ENCODE data around the gene ABLIM1.

Gene ABLIM1

DNA sequence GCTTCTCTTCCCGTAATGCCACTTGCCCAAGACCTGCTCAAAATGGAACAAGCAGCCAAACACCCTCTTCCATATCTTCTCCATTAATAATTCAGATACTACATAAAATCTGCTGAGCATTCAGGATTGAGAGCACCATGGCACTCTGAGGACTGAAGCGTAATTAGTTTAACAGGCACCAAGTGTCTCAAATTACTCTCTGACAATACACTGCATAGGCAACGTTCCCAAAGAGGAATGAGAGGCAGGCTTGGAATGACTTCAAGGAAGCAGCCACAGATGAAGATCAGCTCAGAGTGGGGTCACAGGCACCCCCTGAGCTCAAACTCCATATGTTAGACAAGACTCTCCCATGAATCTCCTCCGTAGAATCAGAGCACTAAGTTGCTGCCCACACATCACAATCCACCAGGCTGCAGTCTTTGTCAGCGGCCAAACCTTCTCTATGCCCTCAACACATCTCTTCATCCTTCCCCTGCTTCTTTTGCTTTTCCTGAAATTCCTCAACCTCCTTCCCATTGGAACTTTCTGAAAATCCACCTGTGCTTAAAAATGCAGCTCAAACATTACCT lies 4.7 kb upstream of the ABLIM1 start:
- H3K27ac ChIP-seq (ENCODE audit: low read depth, low read length), result no peak overlapping the region
- no peaks in the 10 kb centered on the region for H3K27me3 ChIP-seq (ENCODE audit: control insufficient read depth, insufficient read depth, low read length)
- peaks cover 19% of the 10 kb centered on the region for H3K4me1 ChIP-seq (ENCODE audit: control insufficient read depth, insufficient read depth, low read length)
- no peak overlapping the region for H3K9ac ChIP-seq (ENCODE audit: low read length)
- H3K9me3 ChIP-seq (ENCODE audit: control insufficient read depth, insufficient read depth, low read depth, low read length), result peaks cover 5% of the 10 kb centered on the region; the same call in 1 of the 2 replicates
- H3K36me3 ChIP-seq (ENCODE audit: control insufficient read depth, insufficient read depth, low read length), result no peaks in the 10 kb centered on the region
- H3K4me3 ChIP-seq (ENCODE audit: low read depth, low read length), result no peak overlapping the region

DNA sequence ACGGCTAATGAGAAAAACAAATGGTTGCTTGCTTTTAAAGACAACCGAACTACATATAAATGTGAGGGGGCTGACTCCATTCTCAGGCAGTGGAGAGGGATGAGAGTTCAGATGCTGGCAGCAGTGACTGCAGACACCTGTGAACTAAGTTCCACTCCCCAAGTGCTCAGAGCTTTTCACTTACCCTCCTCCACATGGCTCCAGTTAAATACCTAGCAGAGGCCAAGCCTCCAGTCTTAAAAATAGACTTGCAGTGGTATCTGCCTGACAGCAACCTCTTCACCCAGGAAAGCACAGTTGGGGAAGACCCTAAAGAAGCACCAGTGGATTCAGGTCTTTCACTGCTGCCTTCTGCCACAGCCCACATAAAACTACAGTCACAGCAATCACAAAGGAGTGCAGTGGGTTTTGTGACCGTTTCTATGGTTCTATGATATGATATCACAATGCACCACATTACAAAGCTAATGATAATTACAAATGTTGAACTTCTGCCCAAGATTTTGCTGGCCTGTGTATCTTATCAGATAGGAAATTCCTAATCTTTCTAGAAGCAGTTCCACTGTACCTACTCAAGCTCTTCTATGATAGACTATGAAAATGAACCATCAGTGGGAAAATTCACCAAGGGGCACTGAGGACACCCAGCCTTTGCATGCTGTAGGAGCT lies 3.3 kb upstream of the ABLIM1 start:
- H3K9ac ChIP-seq (ENCODE audit: low read length), result no peak overlapping the region
- H3K27ac ChIP-seq (ENCODE audit: low read depth, low read length), result no peak overlapping the region
- H3K4me1 ChIP-seq (ENCODE audit: control insufficient read depth, insufficient read depth, low read length), result peaks cover 19% of the 10 kb centered on the region
- H3K36me3 ChIP-seq (ENCODE audit: control insufficient read depth, insufficient read depth, low read length), result no peaks in the 10 kb centered on the region
- no peaks in the 10 kb centered on the region for H3K27me3 ChIP-seq (ENCODE audit: control insufficient read depth, insufficient read depth, low read length)
- H3K4me3 ChIP-seq (ENCODE audit: low read depth, low read length), result no peak overlapping the region
- H3K9me3 ChIP-seq (ENCODE audit: control insufficient read depth, insufficient read depth, low read depth, low read length), result no peaks in the 10 kb centered on the region

DNA sequence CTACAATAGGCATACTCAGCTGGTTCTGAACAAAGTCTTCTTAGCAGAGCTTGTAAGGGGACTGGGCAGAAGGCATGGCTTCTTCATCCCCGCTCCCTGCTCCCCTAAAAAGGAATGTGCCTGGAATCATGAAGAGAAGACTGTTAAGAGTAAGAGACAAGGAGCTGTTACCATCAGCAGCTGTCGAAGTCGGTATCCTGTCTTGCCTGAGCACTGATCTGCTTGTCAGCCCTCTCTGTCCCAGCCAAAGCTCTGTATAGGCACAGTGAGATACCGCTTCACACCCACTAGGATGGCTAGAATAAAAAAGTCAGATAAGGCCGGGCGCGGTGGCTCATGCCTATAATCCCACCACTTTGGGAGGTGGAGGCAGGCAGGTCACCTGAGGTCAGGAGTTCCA lies 2.4 kb downstream of the ABLIM1 start:
- H3K9me3 ChIP-seq (ENCODE audit: control insufficient read depth, insufficient read depth, low read depth, low read length), result no peaks in the 10 kb centered on the region
- no peaks in the 10 kb centered on the region for H3K36me3 ChIP-seq (ENCODE audit: control insufficient read depth, insufficient read depth, low read length)
- H3K27me3 ChIP-seq (ENCODE audit: control insufficient read depth, insufficient read depth, low read length), result no peaks in the 10 kb centered on the region
- H3K4me1 ChIP-seq (ENCODE audit: control insufficient read depth, insufficient read depth, low read length), result peaks cover 5% of the 10 kb centered on the region; the same call in 1 of the 2 replicates
- H3K4me3 ChIP-seq (ENCODE audit: low read depth, low read length), result no peak overlapping the region
- H3K27ac ChIP-seq (ENCODE audit: low read depth, low read length), result no peak overlapping the region
- no peak overlapping the region for H3K9ac ChIP-seq (ENCODE audit: low read length)

DNA sequence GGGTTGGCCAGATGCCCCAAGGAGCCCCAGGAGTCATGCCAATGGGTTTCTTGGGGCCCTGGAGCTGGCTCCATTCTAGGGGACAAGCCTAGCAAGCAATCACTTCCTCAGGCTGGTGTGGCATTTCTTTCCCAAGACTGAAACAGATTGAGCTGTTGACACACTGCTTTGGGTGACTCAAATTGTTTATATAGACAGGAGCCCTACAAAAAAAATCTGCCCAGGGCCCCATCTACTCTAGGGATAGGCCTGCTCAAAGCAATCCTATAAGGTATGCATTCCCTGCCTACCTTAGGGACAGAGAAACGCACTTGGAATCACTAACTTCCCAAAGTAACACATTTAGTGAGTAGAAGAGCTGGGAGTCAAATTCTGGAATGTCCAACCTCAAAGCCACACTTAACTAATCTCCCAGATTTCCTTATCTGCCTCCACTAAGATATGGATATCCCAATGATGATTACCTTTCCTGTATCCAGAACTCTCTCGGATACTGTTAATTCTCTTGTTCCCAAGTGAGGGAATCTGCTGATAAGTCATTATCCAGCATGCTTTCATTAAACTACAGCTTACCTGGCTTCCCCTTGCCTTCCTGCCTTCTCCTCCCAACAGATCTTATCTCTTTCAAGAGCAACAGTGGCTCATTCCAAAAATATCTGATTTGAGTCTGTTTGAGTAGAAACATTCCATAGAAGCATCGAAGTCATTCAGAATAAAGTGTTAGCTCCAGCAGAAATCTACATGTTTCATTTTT lies 3.1 kb downstream of the ABLIM1 start:
- H3K9me3 ChIP-seq (ENCODE audit: control insufficient read depth, insufficient read depth, low read depth, low read length), result no peaks in the 10 kb centered on the region
- peak overlapping the region; percentile 47 for H3K9ac ChIP-seq (ENCODE audit: low read length)
- no peaks in the 10 kb centered on the region for H3K36me3 ChIP-seq (ENCODE audit: control insufficient read depth, insufficient read depth, low read length)
- H3K4me1 ChIP-seq (ENCODE audit: control insufficient read depth, insufficient read depth, low read length), result peaks cover 5% of the 10 kb centered on the region; the same call in 1 of the 2 replicates
- no peak overlapping the region for H3K27ac ChIP-seq (ENCODE audit: low read depth, low read length)
- H3K27me3 ChIP-seq (ENCODE audit: control insufficient read depth, insufficient read depth, low read length), result no peaks in the 10 kb centered on the region
- H3K4me3 ChIP-seq (ENCODE audit: low read depth, low read length), result no peak overlapping the region

DNA sequence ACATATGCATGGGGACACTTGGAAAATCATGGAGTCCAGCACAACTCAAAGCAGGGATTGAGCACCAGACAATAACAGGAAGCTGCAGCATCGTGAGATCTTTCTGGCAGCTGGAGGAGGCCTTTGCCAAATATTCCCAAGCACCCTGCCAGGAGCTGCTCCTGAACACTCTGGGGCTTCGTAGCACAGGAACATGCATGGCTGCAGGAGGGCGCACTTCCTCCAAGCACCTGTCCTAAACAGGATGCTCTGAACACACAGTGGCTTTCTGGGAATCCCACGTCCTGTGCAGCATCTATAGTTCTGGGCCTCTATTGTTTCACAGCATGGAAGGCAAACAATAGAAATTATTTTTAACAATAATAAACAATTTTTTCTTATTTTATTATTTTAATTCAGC lies 4.1 kb downstream of the ABLIM1 start:
- Histone ChIP-seq H3K9me3 (ENCODE audit: control insufficient read depth, insufficient read depth, low read depth, low read length) (no peaks in the 10 kb centered on the region), H3K36me3 (ENCODE audit: control insufficient read depth, insufficient read depth, low read length) (no peaks in the 10 kb centered on the region), H3K27me3 (ENCODE audit: control insufficient read depth, insufficient read depth, low read length) (no peaks in the 10 kb centered on the region)

DNA sequence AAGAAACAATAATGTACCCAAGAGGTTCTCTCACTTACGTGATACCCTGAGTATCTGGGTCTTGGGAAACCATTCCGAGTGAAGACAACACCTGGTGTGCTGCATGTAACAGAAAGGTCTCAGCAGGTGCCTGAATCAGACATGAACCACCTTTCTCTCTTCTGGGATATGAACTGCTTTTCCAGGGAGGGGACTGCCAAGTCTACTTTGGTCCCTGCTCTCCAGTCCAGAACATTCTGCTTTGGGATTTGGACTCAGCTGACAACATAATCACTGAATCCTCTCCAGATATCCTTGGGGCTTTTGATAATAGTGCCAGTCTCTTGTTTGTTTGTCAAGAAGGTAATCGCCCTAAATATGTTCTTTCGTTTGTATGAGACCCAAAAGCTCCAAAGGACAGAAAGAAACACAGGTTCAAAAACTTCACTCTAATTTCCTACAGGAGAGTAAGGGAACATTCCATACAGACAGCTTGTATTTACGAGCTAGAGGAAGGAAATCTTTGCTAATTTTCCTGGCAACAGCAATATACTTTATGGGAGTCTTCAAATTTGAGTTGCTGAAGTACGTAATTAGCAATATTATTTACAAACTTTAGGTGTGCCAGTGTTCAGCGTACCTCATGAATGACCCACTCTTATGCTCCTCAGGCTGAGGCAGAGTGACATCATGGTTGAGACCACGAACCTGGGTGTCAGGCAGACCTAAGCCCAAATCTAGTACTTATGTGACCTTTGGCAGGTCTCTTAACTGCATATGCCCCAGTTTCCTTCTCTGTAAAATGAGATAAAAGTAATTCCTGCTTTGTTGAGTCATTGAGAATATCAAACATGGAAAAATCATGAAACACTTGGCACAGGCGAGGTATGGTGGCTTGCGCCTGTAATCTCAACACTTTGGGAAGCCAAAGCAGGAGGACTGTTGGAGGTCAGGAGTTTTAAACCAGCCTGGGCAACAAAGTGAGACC lies 5.4 kb downstream of the ABLIM1 start:
- peaks cover 8% of the 10 kb centered on the region; the same call in 1 of the 2 replicates for H3K4me1 ChIP-seq (ENCODE audit: control insufficient read depth, insufficient read depth, low read length)
- H3K36me3 ChIP-seq (ENCODE audit: control insufficient read depth, insufficient read depth, low read length), result no peaks in the 10 kb centered on the region
- no peak overlapping the region for H3K9ac ChIP-seq (ENCODE audit: low read length)
- H3K27ac ChIP-seq (ENCODE audit: low read depth, low read length), result no peak overlapping the region
- no peaks in the 10 kb centered on the region for H3K27me3 ChIP-seq (ENCODE audit: control insufficient read depth, insufficient read depth, low read length)
- H3K4me3 ChIP-seq (ENCODE audit: low read depth, low read length), result no peak overlapping the region
- H3K9me3 ChIP-seq (ENCODE audit: control insufficient read depth, insufficient read depth, low read depth, low read length), result no peaks in the 10 kb centered on the region

More for the DNA sequence above, 4.1 kb downstream of the ABLIM1 start:
- Histone ChIP-seq H3K4me3 (ENCODE audit: low read depth, low read length) (no peak overlapping the region), H3K9ac (ENCODE audit: low read length) (no peak overlapping the region), H3K4me1 (ENCODE audit: control insufficient read depth, insufficient read depth, low read length) (peaks cover 5% of the 10 kb centered on the region; the same call in 1 of the 2 replicates), H3K27ac (ENCODE audit: low read depth, low read length) (no peak overlapping the region)

DNA sequence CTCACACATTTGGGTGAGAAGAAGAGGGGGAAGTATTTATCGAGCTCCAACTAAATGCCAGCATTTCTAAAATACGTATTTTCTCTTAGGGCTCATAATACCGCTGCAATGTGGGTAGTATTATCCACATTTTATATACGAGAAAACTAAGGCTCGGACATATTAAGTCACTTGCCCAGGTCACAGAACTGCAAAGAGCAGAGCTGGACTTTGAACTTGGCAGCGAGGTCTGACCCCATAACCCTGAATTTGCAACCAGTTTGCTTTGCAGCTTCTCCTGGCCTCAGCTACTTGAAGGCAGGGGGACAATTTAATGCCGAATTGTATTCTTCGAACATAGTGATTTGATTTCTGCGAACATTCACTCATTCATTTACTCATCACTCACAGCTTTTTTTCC lies 7.2 kb downstream of the ABLIM1 start:
- Histone ChIP-seq H3K27me3 (ENCODE audit: control insufficient read depth, insufficient read depth, low read length) (no peaks in the 10 kb centered on the region), H3K9ac (ENCODE audit: low read length) (no peak overlapping the region), H3K4me3 (ENCODE audit: low read depth, low read length) (no peak overlapping the region), H3K27ac (ENCODE audit: low read depth, low read length) (no peak overlapping the region), H3K9me3 (ENCODE audit: control insufficient read depth, insufficient read depth, low read depth, low read length) (no peaks in the 10 kb centered on the region), H3K36me3 (ENCODE audit: control insufficient read depth, insufficient read depth, low read length) (no peaks in the 10 kb centered on the region), H3K4me1 (ENCODE audit: control insufficient read depth, insufficient read depth, low read length) (peaks cover 8% of the 10 kb centered on the region; the same call in 1 of the 2 replicates)

DNA sequence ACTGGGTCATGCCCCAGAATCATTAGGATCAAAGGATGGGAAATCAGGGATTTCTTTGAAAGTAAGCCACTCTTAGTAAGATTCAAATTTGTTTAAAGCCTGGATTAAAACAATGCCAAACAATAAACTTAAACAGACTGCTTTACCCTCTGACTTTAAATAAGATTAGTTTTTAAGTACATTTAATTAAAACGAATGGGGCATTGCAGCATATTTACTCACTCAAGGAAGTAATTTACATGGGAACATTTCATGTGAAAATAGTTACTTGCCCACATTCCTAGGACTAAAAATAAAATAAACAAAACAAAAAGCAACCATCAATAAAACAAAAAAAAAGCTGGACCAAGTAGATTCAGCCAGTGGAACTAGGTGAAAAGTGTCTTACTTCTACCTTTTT lies 7.8 kb downstream of the ABLIM1 start:
- Histone ChIP-seq H3K36me3 (ENCODE audit: control insufficient read depth, insufficient read depth, low read length) (no peaks in the 10 kb centered on the region), H3K9me3 (ENCODE audit: control insufficient read depth, insufficient read depth, low read depth, low read length) (no peaks in the 10 kb centered on the region), H3K4me1 (ENCODE audit: control insufficient read depth, insufficient read depth, low read length) (peaks cover 6% of the 10 kb centered on the region; the same call in 1 of the 2 replicates), H3K27me3 (ENCODE audit: control insufficient read depth, insufficient read depth, low read length) (no peaks in the 10 kb centered on the region), H3K27ac (ENCODE audit: low read depth, low read length) (no peak overlapping the region), H3K9ac (ENCODE audit: low read length) (no peak overlapping the region), H3K4me3 (ENCODE audit: low read depth, low read length) (no peak overlapping the region)

DNA sequence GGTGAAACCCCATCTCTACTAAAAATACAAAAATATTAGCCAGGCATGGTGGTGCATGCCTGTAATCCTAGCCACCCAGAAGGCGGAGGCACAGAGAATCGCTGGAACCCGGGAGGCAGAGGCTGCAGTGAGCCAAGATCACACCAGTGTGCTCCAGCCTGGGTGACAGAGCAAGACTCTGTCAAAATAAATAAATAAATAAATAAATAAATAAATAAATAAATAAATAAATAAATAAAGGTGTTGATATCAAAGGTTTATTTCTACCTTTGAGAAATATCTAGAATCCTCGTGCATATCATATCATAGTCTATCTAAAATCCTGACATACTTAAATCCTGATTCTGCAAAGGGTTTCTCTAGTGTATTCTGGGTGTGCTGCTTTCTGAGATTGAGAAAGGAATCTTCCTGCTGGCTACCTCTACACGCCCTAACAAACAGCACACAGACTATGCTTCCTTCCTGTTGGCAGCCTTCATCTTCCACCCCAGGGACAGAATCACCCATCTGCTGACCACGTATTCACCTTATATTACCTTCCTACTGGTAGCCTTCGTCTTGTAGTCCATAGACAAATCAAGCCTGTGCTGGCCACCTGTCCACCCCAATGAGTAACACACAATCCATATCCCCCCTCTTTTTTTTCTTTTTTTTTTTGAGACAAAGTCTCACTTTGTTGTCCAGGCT lies 8.7 kb downstream of the ABLIM1 start:
- Histone ChIP-seq H3K27me3 (ENCODE audit: control insufficient read depth, insufficient read depth, low read length) (no peaks in the 10 kb centered on the region), H3K27ac (ENCODE audit: low read depth, low read length) (no peak overlapping the region), H3K36me3 (ENCODE audit: control insufficient read depth, insufficient read depth, low read length) (no peaks in the 10 kb centered on the region), H3K9me3 (ENCODE audit: control insufficient read depth, insufficient read depth, low read depth, low read length) (no peaks in the 10 kb centered on the region), H3K9ac (ENCODE audit: low read length) (no peak overlapping the region), H3K4me1 (ENCODE audit: control insufficient read depth, insufficient read depth, low read length) (0 out of 2 replicates have a peak, but pooled peaks cover 3% of the 10 kb centered on the region), H3K4me3 (ENCODE audit: low read depth, low read length) (no peak overlapping the region)

DNA sequence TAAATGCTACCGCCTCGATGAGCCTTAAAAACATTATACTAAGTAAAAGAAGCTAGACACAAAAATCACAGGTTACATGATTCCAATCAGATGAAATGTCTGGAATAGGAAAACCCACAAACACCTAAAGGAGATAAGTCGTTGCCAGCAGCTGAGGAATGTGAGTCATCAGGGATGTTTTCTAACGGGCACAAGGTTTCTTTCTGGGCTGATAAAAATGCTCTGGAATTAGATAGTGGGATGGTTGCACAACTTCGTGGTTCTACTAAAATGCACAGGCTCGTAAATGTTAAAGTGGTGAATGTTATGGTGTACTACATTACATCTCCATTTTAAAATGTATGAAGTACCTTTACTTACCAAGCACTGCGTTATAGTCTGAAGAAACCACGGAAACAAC lies 9.7 kb downstream of the ABLIM1 start:
- Histone ChIP-seq H3K27me3 (ENCODE audit: control insufficient read depth, insufficient read depth, low read length) (no peaks in the 10 kb centered on the region), H3K4me1 (ENCODE audit: control insufficient read depth, insufficient read depth, low read length) (0 out of 2 replicates have a peak, but pooled peaks cover 3% of the 10 kb centered on the region), H3K4me3 (ENCODE audit: low read depth, low read length) (no peak overlapping the region), H3K9ac (ENCODE audit: low read length) (no peak overlapping the region), H3K27ac (ENCODE audit: low read depth, low read length) (no peak overlapping the region), H3K36me3 (ENCODE audit: control insufficient read depth, insufficient read depth, low read length) (no peaks in the 10 kb centered on the region), H3K9me3 (ENCODE audit: control insufficient read depth, insufficient read depth, low read depth, low read length) (no peaks in the 10 kb centered on the region)
